ENCODE results near the gene MC1R. TPM values are rescaled to one million over a fixed set of nuclear protein-coding genes. Genes with fewer than 3 reads are reported as not detected.

Gene MC1R
- total and polyA plus RNA-seq, 2 of the 8 experiments (the other 6 are each of a cell fraction or from before 2014, with no cell fraction given), result 2.2 to 2.9 TPM

- TF ChIP-seq RNF2 (IDR thresholded peaks at IDR 0.05; ENCODE audit: borderline replicate concordance, low read depth, low read length, missing control alignments, poor library complexity, severe bottlenecking) (no peak), EP300 (IDR thresholded peaks at IDR 0.05; ENCODE audit: borderline replicate concordance in 1 of 2, low read depth in 2 of 2, low read length in 2 of 2) (no peak)
These were observed 48.8 kb upstream of the MC1R start (continued) for GRCh38 chr16:89869911-89870310.
